Right atrium auricular region (tissue), 2 donors: Measurements from ENCODE around the gene FAM209A. TPM values are rescaled to one million over a fixed set of nuclear protein-coding genes. Genes with fewer than 3 reads are reported as not detected.
"Not testable (repeated sequence)": the region's sequence is repeated elsewhere in the genome, so short reads cannot be mapped to it uniquely, and the experiment has no call there.

Experiments
- DNase-seq: peaks from one replicate; pipeline ENCODE4 v3.0.0-alpha.2; 2019; ENCODE audit warnings: low spot score
- H3K27ac ChIP-seq, 2 donors: fragments of 200-600 bp; sonication (generic); 1 replicate in 1 of 2; 2 replicates in 1 of 2; pipeline ENCODE4 v1.5.1; 2016 to 2019
- H3K27me3 ChIP-seq, 2 donors: fragments of 200-600 bp; sonication (generic); one replicate each; pipeline versions ENCODE4 v1.5.1 to v1.6.0; 2017 to 2019
- H3K36me3 ChIP-seq: fragments of 200-600 bp; sonication (generic); one replicate; pipeline ENCODE4 v1.5.1; 2016
- H3K4me1 ChIP-seq, 2 donors: fragments of 200-600 bp; sonication (generic); one replicate each; pipeline versions ENCODE4 v1.5.1 to v1.6.0; 2017 to 2019
- H3K4me3 ChIP-seq, 2 donors: fragments of 200-600 bp; sonication (generic); 1 replicate in 1 of 2; 2 replicates in 1 of 2; pipeline ENCODE4 v1.5.1; 2017 to 2019; ENCODE audit warnings: mild to moderate bottlenecking in 1 of 2, moderate library complexity in 1 of 2
- H3K9me3 ChIP-seq, 2 donors: fragments of 200-600 bp; sonication (generic); one replicate each; pipeline ENCODE4 v1.5.1; 2019
- CTCF ChIP-seq, 2 donors: fragments of 200-600 bp; sonication (generic); IDR thresholded peaks; one replicate each; pipeline ENCODE4 v1.5.1; 2019; ENCODE audit warnings: antibody characterized with exemption in 2 of 2
- total RNA-seq, 2 donors: library from RNA; depleted of rRNA; stranded (reverse); fragments of >200 nt; gene quantifications; one replicate each; pipeline ENCODE4 v1.1.0, GENCODE V29; 2016

The FAM209A gene
- total RNA-seq, 2 donors from 2014 or later, result not detected

GRCh38 chr20:56517211-56517610 lies 7.3 kb upstream of the FAM209A start:
- no peak for TF ChIP-seq CTCF (IDR thresholded peaks at IDR 0.05)
- H3K36me3 ChIP-seq, result peaks cover 52% of the 10 kb centered on the region
- peaks cover 4 to 23% of the 10 kb centered on the region in 2 donors for H3K9me3 ChIP-seq
- H3K27me3 ChIP-seq, result no peaks in the 10 kb centered on the region
- peak overlapping the region in 1 of 2 donors; percentile 10 for H3K27ac ChIP-seq
- no peak for DNase-seq
- peaks cover 0 to 19% of the 10 kb centered on the region in 2 donors for H3K4me1 ChIP-seq
- no peak overlapping the region for H3K4me3 ChIP-seq

GRCh38 chr20:56517641-56518040 lies 6.9 kb upstream of the FAM209A start:
- Histone ChIP-seq H3K27ac (no peak overlapping the region), H3K9me3 (peaks cover 4 to 23% of the 10 kb centered on the region in 2 donors), H3K36me3 (peaks cover 52% of the 10 kb centered on the region), H3K4me1 (peaks cover 0 to 19% of the 10 kb centered on the region in 2 donors), H3K4me3 (no peak overlapping the region), H3K27me3 (no peaks in the 10 kb centered on the region)
- DNase-seq, result no peak
- no peak for TF ChIP-seq CTCF (IDR thresholded peaks at IDR 0.05)

GRCh38 chr20:56518126-56518525 lies 6.4 kb upstream of the FAM209A start:
- Histone ChIP-seq H3K27ac (no peak overlapping the region), H3K36me3 (peaks cover 52% of the 10 kb centered on the region), H3K9me3 (peaks cover 4 to 23% of the 10 kb centered on the region in 2 donors), H3K4me1 (peaks cover 0 to 19% of the 10 kb centered on the region in 2 donors), H3K27me3 (no peaks in the 10 kb centered on the region), H3K4me3 (no peak overlapping the region)
- no peak for DNase-seq
- TF ChIP-seq CTCF (IDR thresholded peaks at IDR 0.05), result no peak

GRCh38 chr20:56518721-56519398 lies 5.7 kb upstream of the FAM209A start:
- peaks cover 44% of the 10 kb centered on the region for H3K36me3 ChIP-seq
- H3K4me1 ChIP-seq, result peaks cover 0 to 19% of the 10 kb centered on the region in 2 donors
- DNase-seq, result no peak
- peaks cover 4 to 23% of the 10 kb centered on the region in 2 donors for H3K9me3 ChIP-seq
- TF ChIP-seq CTCF (IDR thresholded peaks at IDR 0.05), result no peak
- H3K4me3 ChIP-seq, result no peak overlapping the region
- H3K27me3 ChIP-seq, result no peaks in the 10 kb centered on the region
- no peak overlapping the region for H3K27ac ChIP-seq

DNA sequence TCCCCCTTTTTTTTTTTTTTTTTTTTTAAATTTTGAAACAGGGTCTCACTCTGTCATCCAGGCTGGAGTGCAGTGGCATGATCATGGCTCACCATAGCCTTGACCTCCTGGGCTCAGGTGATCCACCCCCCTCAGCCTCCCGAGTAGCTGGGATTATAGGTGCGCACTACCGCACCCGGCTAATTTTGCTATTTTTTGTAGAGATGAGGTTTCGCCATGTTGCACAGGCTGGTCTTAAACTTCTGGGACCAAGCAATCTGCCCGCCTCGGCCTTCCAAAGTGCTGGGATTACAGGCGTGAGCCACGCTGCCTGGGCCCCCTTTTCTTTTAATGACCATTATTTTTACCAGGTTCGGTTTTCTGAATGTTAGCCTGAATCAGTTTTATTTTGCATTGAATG lies 5.0 kb upstream of the FAM209A start:
- Histone ChIP-seq H3K36me3 (peaks cover 38% of the 10 kb centered on the region), H3K4me3 (no peak overlapping the region), H3K27me3 (no peaks in the 10 kb centered on the region), H3K27ac (no peak overlapping the region), H3K9me3 (peaks cover 4 to 23% of the 10 kb centered on the region in 2 donors), H3K4me1 (peaks cover 0 to 19% of the 10 kb centered on the region in 2 donors)
- no peak for TF ChIP-seq CTCF (IDR thresholded peaks at IDR 0.05)
- DNase-seq, result no peak

DNA sequence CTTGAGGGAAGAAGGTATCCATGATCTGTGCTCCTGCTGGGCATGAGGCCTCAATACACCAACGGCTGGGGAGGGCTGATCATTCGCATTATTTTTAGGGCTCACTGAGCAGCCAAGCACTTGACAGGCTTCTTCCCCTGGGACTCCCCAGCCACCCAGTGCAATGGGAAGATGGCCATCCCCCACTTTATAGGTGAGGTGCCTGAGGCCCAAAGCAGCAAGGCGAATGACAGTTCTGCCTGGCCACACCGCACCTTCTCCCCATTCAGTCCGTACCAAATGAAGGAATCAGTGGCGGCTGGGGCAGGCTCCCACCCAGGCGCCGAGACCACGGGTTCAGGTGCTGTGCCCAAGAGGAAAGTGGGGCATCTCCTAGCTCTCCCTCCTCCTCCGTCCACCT lies 4.4 kb upstream of the FAM209A start:
- no peak for TF ChIP-seq CTCF (IDR thresholded peaks at IDR 0.05)
- no peaks in the 10 kb centered on the region for H3K27me3 ChIP-seq

GRCh38 chr20:56520746-56521354 lies 3.7 kb upstream of the FAM209A start:
- H3K27me3 ChIP-seq, H3K27ac ChIP-seq, H3K4me3 ChIP-seq, DNase-seq: not testable (repeated sequence)
- Histone ChIP-seq H3K4me1 (peaks cover 0 to 14% of the 10 kb centered on the region in 2 donors), H3K36me3 (peaks cover 38% of the 10 kb centered on the region), H3K9me3 (peaks cover 4 to 23% of the 10 kb centered on the region in 2 donors)

More for the DNA sequence above, 4.4 kb upstream of the FAM209A start:
- H3K36me3 ChIP-seq, result peaks cover 38% of the 10 kb centered on the region
- H3K4me1 ChIP-seq, result peaks cover 0 to 19% of the 10 kb centered on the region in 2 donors
- DNase-seq, result no peak
- no peak overlapping the region for H3K4me3 ChIP-seq
- H3K27ac ChIP-seq, result no peak overlapping the region
- peaks cover 4 to 23% of the 10 kb centered on the region in 2 donors for H3K9me3 ChIP-seq
